GM18526 (cell line): ENCODE measurements around the gene LAIR2.

Experiments
- POLR2A ChIP-seq: IDR thresholded peaks from 3 replicates; pipeline ENCODE4 v1.6.1; 2011; ENCODE audit not compliant: insufficient read length; ENCODE audit errors: extremely low read depth

Gene LAIR2, protein sequence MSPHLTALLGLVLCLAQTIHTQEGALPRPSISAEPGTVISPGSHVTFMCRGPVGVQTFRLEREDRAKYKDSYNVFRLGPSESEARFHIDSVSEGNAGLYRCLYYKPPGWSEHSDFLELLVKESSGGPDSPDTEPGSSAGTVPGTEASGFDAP

DNA sequence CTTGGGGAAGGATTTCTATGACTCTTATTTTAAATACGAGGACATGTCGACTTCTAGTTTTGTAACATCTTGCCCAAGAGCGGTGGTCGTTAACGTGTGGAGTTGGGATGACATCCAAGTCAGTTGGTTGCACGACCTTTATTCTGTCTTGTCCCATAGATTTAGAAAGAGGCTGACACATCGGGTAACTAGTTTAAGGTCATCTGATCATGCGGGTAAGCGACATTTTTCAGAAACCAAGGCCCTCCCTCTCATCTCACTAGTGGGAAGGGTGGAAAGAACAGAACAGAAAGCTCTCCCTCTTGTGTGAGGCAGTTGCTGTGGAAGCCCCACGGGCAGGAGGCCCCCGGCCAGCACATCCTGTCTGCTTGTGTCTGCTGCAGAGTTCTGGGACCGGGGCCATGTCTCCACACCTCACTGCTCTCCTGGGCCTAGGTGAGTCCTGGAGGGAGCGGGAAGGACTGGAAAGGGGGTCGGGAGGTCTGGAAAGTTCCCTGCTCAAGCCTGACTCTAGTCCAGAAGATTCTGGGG is at the start of gene LAIR2:
LAIR2 (plus strand) TSS at position 314 of the 531 bp plus-strand sequence; CDS start at position 402, 88 bp downstream.
- TF ChIP-seq POLR2A = no peak

DNA sequence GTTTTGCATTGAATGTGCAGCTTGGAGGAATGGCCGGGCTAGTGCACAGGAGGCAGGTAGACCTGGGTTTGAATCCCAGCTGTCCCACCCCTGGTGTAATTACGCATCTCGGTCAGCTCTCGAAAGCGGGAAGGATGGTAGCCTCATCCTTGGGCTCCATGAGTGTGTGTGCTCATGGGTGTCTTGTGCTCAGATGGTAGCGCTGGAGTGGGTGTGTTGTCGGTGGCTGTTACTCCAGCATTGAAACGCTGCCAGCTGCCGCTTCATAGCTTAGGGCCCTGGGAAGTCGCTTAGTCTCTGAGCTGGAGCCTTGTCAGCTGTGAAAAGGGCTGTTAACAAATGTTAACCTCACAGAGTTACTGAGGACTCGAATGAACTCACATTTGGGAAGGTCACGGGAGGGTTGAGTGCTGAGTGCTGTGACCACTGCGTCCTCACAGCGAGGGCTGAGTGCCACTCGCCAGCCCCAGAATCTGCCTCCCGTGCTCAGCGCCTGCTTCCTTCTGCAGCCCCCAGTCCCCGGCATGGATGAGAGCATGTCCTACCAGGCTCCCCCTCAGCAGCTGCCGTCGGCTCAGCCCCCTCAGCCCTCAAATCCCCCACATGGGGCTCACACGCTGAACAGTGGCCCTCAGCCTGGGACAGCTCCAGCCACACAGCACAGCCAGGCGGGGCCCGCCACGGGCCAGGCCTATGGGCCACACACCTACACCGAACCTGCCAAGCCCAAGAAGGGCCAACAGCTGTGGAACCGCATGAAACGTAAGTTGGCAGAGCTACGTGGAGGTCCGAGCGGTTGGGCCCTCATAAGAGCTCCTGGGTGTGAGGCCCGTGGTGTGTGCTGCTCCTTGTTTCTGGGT is 48.5 kb upstream of the LAIR2 start:
- TF ChIP-seq POLR2A = no peak

DNA sequence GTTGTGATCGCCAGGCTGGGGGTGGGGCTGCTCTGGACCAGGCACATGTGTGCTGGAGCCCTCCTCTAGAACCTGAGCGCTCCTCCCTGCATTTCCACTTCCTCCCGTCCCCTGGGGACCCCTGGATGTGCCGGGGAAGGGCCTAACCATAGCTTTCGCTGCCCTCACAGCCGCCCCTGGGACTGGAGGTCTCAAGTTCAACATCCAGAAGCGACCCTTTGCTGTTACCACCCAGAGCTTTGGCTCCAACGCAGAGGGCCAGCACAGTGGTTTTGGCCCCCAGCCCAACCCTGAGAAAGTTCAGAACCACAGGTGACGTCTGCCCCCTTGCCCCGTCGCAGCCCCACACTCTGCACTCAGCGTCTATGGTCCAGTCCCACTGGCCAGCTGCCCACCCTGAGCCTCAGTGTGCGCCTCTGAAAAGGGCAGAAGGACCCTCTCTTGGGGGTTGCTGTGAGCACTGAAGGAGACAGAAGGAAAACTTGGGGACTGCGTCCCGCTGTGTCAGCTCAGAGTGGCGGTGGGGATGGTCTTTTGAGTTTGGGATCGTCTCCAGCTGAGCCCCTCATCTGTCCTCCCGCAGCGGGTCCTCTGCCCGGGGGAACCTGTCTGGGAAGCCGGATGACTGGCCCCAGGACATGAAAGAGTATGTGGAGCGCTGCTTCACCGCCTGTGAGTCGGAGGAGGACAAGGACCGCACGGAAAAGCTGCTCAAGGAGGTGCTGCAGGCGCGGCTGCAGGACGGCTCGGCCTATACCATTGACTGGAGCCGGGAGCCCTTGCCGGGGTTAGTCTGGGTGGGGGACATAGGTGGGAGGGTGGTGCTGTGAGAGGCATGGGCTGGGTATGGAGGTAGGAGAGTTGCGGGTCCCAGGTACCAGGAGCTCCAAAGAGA is 47.6 kb upstream of the LAIR2 start:
- TF ChIP-seq POLR2A = no peak

DNA sequence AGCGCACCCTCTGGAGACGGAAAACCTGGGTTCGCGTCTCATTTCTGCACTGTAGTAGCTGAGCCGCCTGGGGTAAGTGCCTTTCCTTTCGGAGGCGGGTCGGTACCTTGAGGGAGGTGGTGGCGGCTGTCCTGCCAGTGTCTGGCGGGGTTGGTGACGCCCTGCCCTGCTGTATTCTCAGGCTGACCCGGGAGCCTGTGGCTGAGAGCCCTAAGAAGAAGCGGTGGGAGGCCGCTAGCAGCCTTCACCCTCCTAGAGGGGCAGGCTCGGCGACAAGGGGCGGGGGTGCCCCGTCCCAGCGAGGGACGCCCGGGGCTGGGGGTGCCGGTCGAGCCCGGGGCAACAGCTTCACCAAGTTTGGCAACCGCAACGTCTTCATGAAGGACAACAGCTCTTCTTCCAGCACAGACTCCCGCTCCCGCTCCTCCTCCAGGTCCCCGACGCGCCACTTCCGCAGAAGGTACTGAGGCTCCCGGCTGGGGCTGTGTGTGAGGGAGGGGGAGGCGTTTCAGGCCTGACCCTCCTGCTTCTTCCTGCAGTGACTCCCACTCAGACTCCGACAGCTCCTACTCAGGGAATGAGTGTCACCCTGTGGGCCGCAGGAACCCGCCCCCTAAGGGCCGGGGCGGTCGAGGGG is 46.7 kb upstream of the LAIR2 start:
- TF ChIP-seq POLR2A = no peak

DNA sequence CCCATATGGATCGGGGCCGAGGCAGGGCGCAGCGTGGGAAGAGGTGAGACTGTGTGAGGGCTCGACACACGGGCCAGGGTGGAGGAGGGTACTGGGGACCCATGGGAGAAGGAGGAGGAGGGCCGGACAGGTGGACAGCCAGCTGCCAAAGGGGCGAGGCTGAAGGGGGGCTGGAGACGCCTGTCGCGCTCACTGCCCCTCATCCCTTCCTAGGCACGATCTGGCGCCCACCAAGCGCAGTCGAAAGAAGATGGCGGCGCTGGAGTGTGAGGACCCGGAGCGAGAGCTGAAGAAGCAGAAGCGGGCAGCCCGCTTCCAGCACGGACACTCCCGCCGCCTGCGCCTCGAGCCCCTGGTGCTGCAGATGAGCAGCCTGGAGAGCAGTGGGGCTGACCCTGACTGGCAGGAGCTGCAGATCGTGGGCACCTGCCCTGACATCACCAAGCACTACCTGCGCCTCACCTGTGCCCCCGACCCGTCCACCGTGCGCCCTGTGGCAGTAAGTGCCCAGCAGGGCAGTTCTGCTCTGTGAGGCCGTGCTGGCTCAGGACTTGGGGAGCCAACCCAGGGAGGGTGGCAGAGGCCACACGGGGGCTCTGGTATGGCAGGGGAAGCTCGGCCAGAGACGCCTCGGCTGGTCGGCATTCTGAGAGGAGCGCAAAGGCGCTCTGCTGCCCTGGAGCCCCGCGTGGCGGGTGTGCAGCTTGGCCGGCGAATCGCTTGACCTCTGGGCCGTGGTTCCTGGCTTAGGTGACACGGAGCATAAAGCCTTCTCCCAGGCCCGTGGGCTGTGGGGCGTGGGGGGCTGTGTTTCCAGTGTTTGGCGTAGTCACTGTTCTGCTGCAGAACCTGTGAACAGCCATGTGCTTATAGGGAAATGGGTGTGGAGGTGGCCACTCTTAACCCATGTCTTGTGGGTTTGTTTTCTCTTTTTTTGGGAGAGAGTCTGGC is 45.9 kb upstream of the LAIR2 start:
- no peak for TF ChIP-seq POLR2A

DNA sequence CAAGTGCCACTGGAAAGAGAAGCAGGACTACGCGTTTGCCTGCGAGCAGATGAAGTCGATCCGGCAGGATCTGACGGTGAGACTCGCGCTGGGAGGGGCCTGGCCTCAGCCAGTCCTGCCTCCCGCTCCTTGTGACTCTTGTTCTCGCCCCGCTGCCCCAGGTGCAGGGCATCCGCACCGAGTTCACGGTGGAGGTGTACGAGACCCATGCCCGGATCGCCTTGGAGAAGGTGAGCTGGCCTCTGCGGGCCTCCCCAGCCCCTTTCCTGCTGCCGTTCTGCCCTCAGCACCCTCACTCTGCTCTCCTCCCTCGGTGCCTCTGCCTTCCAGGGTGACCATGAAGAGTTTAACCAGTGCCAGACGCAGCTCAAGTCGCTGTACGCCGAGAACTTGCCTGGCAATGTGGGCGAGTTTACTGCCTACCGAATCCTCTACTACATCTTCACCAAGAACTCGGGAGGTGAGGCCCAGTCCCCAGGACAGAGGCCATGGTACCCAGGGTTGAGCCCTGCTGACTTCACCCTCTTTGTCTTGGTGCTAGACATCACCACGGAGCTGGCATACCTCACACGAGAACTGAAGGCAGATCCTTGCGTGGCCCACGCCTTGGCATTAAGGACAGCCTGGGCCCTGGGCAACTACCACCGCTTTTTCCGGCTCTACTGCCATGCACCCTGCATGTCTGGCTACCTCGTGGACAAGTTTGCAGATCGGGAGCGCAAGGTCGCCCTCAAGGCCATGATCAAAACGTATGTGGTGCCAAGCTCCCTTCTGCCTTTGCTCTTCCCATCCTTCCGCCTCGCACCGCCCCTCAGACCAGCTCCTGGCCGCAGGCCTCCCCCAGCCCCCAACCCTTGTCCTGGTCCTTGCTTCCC is 44.6 kb upstream of the LAIR2 start:
- TF ChIP-seq POLR2A = no peak

DNA sequence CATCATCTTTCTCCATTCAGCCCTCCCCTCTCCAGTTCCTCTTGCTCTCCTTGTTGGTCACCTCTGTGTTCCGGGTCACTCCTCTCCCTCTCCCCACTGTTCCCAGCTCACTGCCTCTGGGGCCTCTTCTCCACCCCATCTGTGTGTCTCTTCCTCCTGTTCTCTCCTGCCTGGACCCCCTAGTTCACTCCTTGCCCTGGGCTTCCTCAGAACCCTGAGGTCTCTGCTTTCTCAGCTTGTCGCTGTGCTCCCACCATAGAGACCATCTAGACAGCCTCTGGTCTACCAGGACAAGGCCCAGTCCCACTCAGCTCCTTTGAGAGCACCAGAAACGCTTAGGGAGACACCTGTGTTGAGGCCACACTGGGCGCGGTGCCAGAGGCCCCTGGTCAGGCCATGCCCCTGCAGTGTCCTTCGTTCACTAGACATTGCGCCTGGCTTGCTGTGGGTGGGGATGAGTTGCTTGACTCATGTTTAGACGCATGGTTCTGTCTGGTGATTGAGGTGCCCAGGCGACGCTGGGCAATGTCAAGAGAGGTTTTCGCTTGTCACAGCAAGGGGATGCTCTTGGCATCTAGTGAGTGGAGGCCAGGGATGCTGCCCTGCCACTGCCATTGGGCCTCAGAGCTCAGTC is 43.9 kb upstream of the LAIR2 start:
- no peak for TF ChIP-seq POLR2A

DNA sequence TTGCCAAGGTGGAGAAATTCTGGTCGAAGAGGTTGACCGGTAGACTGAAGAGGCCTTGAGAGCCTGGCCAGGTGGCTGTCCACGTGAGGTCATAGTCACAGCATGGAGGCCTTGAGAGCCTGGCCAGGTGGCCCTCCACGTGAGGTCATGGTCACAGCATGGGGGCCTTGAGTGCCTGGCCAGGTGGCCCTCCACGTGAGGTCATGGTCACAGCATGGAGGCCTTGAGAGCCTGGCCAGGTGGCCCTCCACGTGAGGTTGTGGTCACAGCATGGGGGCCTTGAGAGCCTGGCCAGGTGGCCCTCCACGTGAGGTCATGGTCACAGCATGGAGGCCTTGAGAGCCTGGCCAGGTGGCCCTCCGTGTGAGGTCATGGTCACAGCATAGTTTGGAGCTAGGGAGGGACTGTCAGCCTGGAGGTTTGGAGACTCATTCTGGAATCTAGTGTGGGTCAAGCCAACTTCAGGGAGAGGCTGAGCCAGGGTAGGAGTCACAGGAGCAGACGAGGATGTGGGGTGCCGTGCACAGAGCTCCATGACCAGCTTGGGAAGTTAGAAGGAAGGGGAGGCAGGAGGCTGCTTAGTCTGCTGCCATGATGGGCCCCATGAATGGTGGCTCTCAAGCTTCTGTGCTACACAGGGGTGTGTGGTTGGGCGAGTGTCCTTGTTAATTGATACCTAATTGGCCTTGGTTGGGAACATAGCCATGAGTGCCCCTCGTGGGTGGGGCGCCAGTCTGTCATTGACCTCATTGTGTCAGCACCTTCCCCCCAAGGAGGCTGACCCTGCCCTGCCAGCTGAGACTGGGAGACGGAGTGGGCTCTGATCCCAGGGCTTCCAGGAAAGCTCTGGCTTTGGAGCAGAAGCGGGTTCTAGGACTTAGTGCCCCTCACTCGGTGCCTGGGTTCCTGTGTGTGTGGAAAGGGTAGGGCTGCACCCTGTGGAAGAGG is 43.1 kb upstream of the LAIR2 start:
- no peak for TF ChIP-seq POLR2A

DNA sequence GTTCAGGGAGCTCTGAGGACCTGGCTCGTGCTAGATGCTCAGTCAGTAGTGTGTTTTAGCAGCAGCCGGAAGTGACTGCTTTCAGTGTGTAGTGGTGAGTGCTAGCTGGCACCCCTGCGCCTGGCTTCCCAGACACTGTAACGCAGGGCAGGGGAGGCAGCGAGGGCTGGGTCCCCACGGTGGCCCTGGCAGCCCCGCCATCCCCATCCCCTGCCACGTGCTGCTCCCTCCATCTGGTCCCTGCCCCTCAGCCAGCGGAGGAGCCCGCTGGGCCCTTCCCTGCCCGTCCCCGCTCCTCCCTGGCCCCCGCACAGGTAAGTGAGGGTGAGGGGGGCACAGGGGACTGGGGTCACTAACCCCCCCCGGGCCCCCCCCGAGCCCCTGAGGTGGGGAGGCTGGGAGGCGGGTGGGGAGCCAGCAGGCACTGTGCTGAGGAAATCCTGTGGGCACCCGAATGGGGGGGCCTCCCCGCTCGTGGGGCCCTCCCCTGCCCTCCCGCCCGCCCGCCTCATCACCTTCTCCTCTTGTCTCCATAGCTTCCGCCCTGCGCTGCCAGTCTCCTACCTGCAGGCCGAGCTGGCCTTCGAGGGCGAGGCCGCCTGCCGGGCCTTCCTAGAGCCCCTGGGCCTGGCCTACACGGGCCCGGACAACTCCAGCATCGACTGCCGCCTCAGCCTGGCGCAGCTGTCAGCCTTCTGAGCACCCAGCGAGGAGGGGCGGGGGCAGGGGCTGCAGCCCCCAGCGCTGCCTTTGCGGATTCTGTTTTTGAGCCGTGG is 42.2 kb upstream of the LAIR2 start:
- TF ChIP-seq POLR2A = no peak

DNA sequence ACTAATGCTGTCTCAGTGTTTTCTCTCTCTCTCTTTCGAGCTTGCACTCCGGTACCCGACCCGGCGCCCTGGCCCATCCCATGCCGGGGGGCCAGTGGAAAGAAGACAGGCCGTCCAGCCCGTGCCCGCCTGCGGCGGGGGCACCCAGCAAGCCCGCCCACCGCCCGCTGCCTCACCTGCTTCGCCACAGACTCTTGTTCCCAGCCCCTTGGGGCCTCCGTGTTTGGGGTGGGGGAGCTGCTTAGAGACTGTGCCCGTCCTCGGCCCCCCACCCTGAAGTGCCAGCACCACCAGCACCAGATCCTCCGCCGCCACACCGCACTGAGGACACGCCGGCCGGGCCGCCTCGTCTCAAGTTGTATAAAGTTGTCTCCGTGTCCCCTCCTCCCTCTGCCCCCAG is 41.4 kb upstream of the LAIR2 start:
- TF ChIP-seq POLR2A = no peak

DNA sequence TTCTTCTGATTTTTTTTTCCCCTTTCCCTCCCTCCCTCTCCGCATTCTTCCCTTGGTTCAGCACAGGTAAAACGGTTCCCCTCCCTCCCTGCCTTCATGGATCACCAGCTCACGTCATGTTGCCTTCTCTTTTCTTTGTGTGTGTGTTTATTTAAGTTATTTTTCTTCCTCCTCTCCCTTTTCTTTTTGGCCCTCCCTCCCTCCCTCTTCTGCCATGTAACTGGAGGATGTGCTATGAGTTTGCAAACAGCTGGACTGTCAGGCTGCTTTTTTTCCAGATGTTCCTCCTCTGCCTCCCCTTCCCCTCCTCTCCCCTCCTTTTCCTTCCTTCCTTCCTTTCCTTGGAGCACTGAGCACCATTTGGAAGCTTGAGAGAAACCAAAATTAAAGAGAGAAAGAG is 41.0 kb upstream of the LAIR2 start:
- no peak for TF ChIP-seq POLR2A
